OCI-LY1 (cell line): ENCODE results near the gene P2RY14.

Source experiments
- H2AFZ ChIP-seq: fragments of 200-600 bp; sonication (generic), shearing (Covaris generic); 2 replicates; pipeline ENCODE4 v1.6.0; 2014; ENCODE audit warnings: antibody characterized with exemption, mild to moderate bottlenecking, low read length
- H3F3A ChIP-seq: fragments of 200-600 bp; sonication (generic), shearing (Covaris generic); 2 replicates; pipeline ENCODE4 v1.6.0; 2014; ENCODE audit warnings: mild to moderate bottlenecking, antibody characterized with exemption, low read length, moderate library complexity; ENCODE audit not compliant: insufficient read depth
- H3K27ac ChIP-seq: fragments of 200-600 bp; sonication (generic); 2 replicates; pipeline ENCODE4 v1.5.1; 2014; ENCODE audit warnings: low read length, mixed run types, mild to moderate bottlenecking, low read depth; ENCODE audit not compliant: poor library complexity, severe bottlenecking
- H3K27me3 ChIP-seq: fragments of 200-600 bp; sonication (generic); 2 replicates; pipeline ENCODE4 v1.6.0; 2014; ENCODE audit warnings: antibody characterized with exemption, mild to moderate bottlenecking, low read length, moderate library complexity; ENCODE audit not compliant: insufficient read depth
- H3K36me3 ChIP-seq: fragments of 200-600 bp; sonication (generic); 2 replicates; pipeline ENCODE4 v1.6.1; 2014; ENCODE audit warnings: mild to moderate bottlenecking, antibody characterized with exemption, low read length, moderate library complexity, mixed read lengths; ENCODE audit not compliant: insufficient read depth
- H3K4me1 ChIP-seq: fragments of 200-600 bp; sonication (generic); 2 replicates; pipeline ENCODE4 v1.5.1; 2014; ENCODE audit warnings: mild to moderate bottlenecking, low read length, moderate library complexity; ENCODE audit not compliant: insufficient read depth, severe bottlenecking
- H3K4me2 ChIP-seq: fragments of 200-600 bp; sonication (generic), shearing (Covaris generic); 2 replicates; pipeline ENCODE4 v1.6.1; 2014; ENCODE audit warnings: low read length
- H3K4me3 ChIP-seq: fragments of 200-600 bp; sonication (generic); 2 replicates; pipeline ENCODE4 v1.5.1; 2014; ENCODE audit warnings: low read length, low read depth, mild to moderate bottlenecking, mixed read lengths; ENCODE audit not compliant: poor library complexity, severe bottlenecking
- H3K79me2 ChIP-seq: fragments of 200-600 bp; shearing (Covaris generic); 2 replicates; pipeline ENCODE4 v1.6.1; 2016; ENCODE audit warnings: mixed run types, low read length, mixed read lengths; ENCODE audit not compliant: insufficient read depth
- H3K9ac ChIP-seq: fragments of 200-600 bp; sonication (generic), shearing (Covaris generic); 2 replicates; pipeline ENCODE4 v1.6.1; 2014; ENCODE audit warnings: mild to moderate bottlenecking, low read length, mixed read lengths
- H3K9me2 ChIP-seq: fragments of 200-600 bp; sonication (generic), shearing (Covaris generic); 2 replicates; pipeline ENCODE4 v1.6.1; 2014; ENCODE audit warnings: low read depth, mild to moderate bottlenecking, low read length, mixed read lengths
- H3K9me3 ChIP-seq: fragments of 200-600 bp; shearing (Covaris generic); 2 replicates; pipeline ENCODE4 v1.6.1; 2014; ENCODE audit warnings: low read length, mixed read lengths
- H4K20me1 ChIP-seq: fragments of 200-600 bp; sonication (generic), shearing (Covaris generic); 2 replicates; pipeline ENCODE4 v1.6.0; 2016; ENCODE audit warnings: mild to moderate bottlenecking, low read length; ENCODE audit not compliant: insufficient read depth
- CTCF ChIP-seq: fragments of 200-600 bp; sonication (generic), shearing (Covaris generic); IDR thresholded peaks from 2 replicates; pipeline ENCODE4 v1.5.1; 2017; ENCODE audit warnings: mild to moderate bottlenecking, antibody characterized with exemption, low read length, moderate library complexity, mixed read lengths
- EZH2 ChIP-seq: fragments of 200-600 bp; sonication (generic), shearing (Covaris generic); IDR thresholded peaks from 2 replicates; pipeline ENCODE4 v1.8.0; 2017; ENCODE audit warnings: borderline replicate concordance, mixed run types, mild to moderate bottlenecking, antibody characterized with exemption, low read length, moderate library complexity, mixed read lengths

Gene P2RY14

GRCh38 chr3:151314137-151314536, 35.8 kb upstream of the P2RY14 start:
- Histone ChIP-seq H2AFZ (no peak overlapping the region), H3K4me2 (no peak overlapping the region), H3K4me1 (no peaks in the 10 kb centered on the region), H3K36me3 (no peaks in the 10 kb centered on the region), H3F3A (no peaks in the 10 kb centered on the region), H3K9me3 (no peaks in the 10 kb centered on the region), H3K9ac (no peak overlapping the region), H3K4me3 (no peak overlapping the region), H3K9me2 (no peaks in the 10 kb centered on the region), H3K27ac (no peak overlapping the region), H3K79me2 (no peaks in the 10 kb centered on the region), H3K27me3 (no peaks in the 10 kb centered on the region), H4K20me1 (no peaks in the 10 kb centered on the region)
- TF ChIP-seq EZH2: no peak
- TF ChIP-seq CTCF: no peak

GRCh38 chr3:151312972-151313371, 34.6 kb upstream of the P2RY14 start:
- Histone ChIP-seq H3K27me3 (no peaks in the 10 kb centered on the region), H4K20me1 (no peaks in the 10 kb centered on the region), H3K4me3 (no peak overlapping the region), H3F3A (no peaks in the 10 kb centered on the region), H3K4me1 (no peaks in the 10 kb centered on the region), H3K4me2 (no peak overlapping the region), H3K9me3 (no peaks in the 10 kb centered on the region), H3K79me2 (no peaks in the 10 kb centered on the region), H2AFZ (no peak overlapping the region), H3K27ac (no peak overlapping the region), H3K9ac (no peak overlapping the region), H3K36me3 (no peaks in the 10 kb centered on the region), H3K9me2 (no peaks in the 10 kb centered on the region)
- TF ChIP-seq CTCF: no peak
- no peak for TF ChIP-seq EZH2

GRCh38 chr3:151309566-151309965, 31.2 kb upstream of the P2RY14 start:
- no peak overlapping the region for H2AFZ ChIP-seq
- no peaks in the 10 kb centered on the region for H3K9me3 ChIP-seq
- no peaks in the 10 kb centered on the region for H4K20me1 ChIP-seq
- no peaks in the 10 kb centered on the region for H3F3A ChIP-seq
- no peaks in the 10 kb centered on the region for H3K4me1 ChIP-seq
- H3K9ac ChIP-seq: no peak overlapping the region
- H3K9me2 ChIP-seq: no peaks in the 10 kb centered on the region
- H3K4me3 ChIP-seq: no peak overlapping the region
- no peak overlapping the region for H3K27ac ChIP-seq
- no peaks in the 10 kb centered on the region for H3K79me2 ChIP-seq
- no peaks in the 10 kb centered on the region for H3K36me3 ChIP-seq
- no peak for TF ChIP-seq CTCF
- TF ChIP-seq EZH2: no peak
- no peaks in the 10 kb centered on the region for H3K27me3 ChIP-seq
- no peak overlapping the region for H3K4me2 ChIP-seq
